PFSK-1 (cell line): ENCODE data around the gene NME3.

Experiments
- FOXP2 ChIP-seq: optimal IDR thresholded peaks from 2 replicates; pipeline ENCODE3; 2011; ENCODE audit warnings: borderline replicate concordance, control low read depth, inconsistent platforms; ENCODE audit not compliant: insufficient read depth; ENCODE audit errors: extremely low read length, extremely low read depth
- POLR2AphosphoS5 ChIP-seq: IDR thresholded peaks from 2 replicates; pipeline ENCODE4 v1.6.1; 2012; ENCODE audit warnings: low read depth, mild to moderate bottlenecking, control low read depth, low read length, moderate library complexity
- REST ChIP-seq, 2 experiments: IDR thresholded peaks; 2 replicates each; pipeline versions ENCODE4 v1.6.1 to v1.8.0; 2011 to 2012; ENCODE audit warnings: low read depth in 2 of 2, low read length in 2 of 2, control low read depth in 1 of 2, inconsistent platforms in 1 of 2, mild to moderate bottlenecking in 1 of 2, moderate library complexity in 1 of 2; ENCODE audit not compliant: insufficient read depth in 1 of 2
- SIN3A ChIP-seq: IDR thresholded peaks from 2 replicates; pipeline ENCODE4 v1.6.1; 2012; ENCODE audit warnings: mild to moderate bottlenecking, low read length, moderate library complexity, borderline replicate concordance; ENCODE audit not compliant: insufficient read depth
- TAF1 ChIP-seq: IDR thresholded peaks from 2 replicates; pipeline ENCODE4 v1.6.1; 2012; ENCODE audit warnings: low read length, control low read depth, borderline replicate concordance; ENCODE audit not compliant: insufficient read depth

Gene NME3

GRCh38 chr16:1793578-1794220, 22.4 kb upstream of the NME3 start, which contains the start of gene IGFALS:
Gene IGFALS, minus strand, starts transcription at chr16:1793705. Its CDS starts 53 bp downstream, at chr16:1793652.
- no peak for TF ChIP-seq SIN3A
- TF ChIP-seq TAF1: no peak
- no peak for TF ChIP-seq POLR2AphosphoS5
- TF ChIP-seq REST (IDR thresholded peaks at IDR 0.05; ENCODE audit: insufficient read depth in 1 of 2, low read depth in 2 of 2, low read length in 2 of 2): no peak
- no peak for TF ChIP-seq FOXP2

- no peak for TF ChIP-seq TAF1
- TF ChIP-seq FOXP2: no peak
- no peak for TF ChIP-seq POLR2AphosphoS5
- TF ChIP-seq SIN3A: no peak
- no peak for TF ChIP-seq REST (IDR thresholded peaks at IDR 0.05; ENCODE audit: insufficient read depth in 1 of 2, low read depth in 2 of 2, low read length in 2 of 2)
These were observed 21.7 kb upstream of the NME3 start for GRCh38 chr16:1792836-1793577.

- no peak for TF ChIP-seq TAF1
- TF ChIP-seq POLR2AphosphoS5: no peak
- TF ChIP-seq SIN3A: no peak
These were observed 20.8 kb upstream of the NME3 start for GRCh38 chr16:1791943-1792812.

GRCh38 chr16:1791256-1791942, 20.1 kb upstream of the NME3 start:
- TF ChIP-seq TAF1 (no peak), REST (IDR thresholded peaks at IDR 0.05; ENCODE audit: insufficient read depth in 1 of 2, low read depth in 2 of 2, low read length in 2 of 2) (no peak), SIN3A (no peak), FOXP2 (no peak), POLR2AphosphoS5 (no peak)
